ENCODE measurements around the gene PHACTR2. TPM values are rescaled to one million over a fixed set of nuclear protein-coding genes. Genes with fewer than 3 reads are reported as not detected.

Gene PHACTR2
- total and polyA plus RNA-seq, 10 of the 15 experiments (the other 5 are each of a cell fraction or from before 2014, with no cell fraction given): 1.4 to 19.1 (median 5.3) TPM

GRCh38 chr6:143698759-143699429, 21.1 kb downstream of the PHACTR2 start:
- RAD21 ChIA-PET (ENCODE audit: unreplicated experiment): no interaction called here
- no peaks in the 10 kb centered on the region for H4K20me1 ChIP-seq (ENCODE audit: control insufficient read depth, insufficient read depth)
- POLR2A ChIA-PET: no interaction called here
- intact Hi-C loops (cut with micrococcal nuclease; ENCODE audit: unreplicated experiment): no loop called here
- no peaks in the 10 kb centered on the region; a peak in 1 of 4 replicates for H3K27me3 ChIP-seq (replicated peaks in 1 of 2; ENCODE audit: control insufficient read depth in 2 of 2, insufficient read depth in 2 of 2, low read length in 1 of 2)
- no peak overlapping the region for H3K9ac ChIP-seq (ENCODE audit: control insufficient read depth, insufficient read depth, low read length)
- no peaks in the 10 kb centered on the region for H3K36me3 ChIP-seq (ENCODE audit: control insufficient read depth in 2 of 2, insufficient read depth in 2 of 2, low read length in 1 of 2)
- no peak for DNase-seq (ENCODE audit: low read depth, low spot score)
- peaks cover 6% of the 10 kb centered on the region; the same call in 1 of the 2 replicates for H3K4me1 ChIP-seq (ENCODE audit: control insufficient read depth, insufficient read depth, low read length)
- CTCF ChIA-PET: no interaction called here
- H2AFZ ChIP-seq (ENCODE audit: control insufficient read depth, low read depth, low read length): no peak overlapping the region
- H3K9me3 ChIP-seq (replicated peaks; ENCODE audit: control insufficient read depth, insufficient read depth, low read length): no peaks in the 10 kb centered on the region
- WGBS (ENCODE audit: insufficient coverage, insufficient replicate concordance, low lambda C conversion rate, missing lambda C conversion rate): 67% methylated on average over 8 of the region's 8 CpGs
- BruUV-seq (replicated peaks): no TSS peak
- no peaks in the 10 kb centered on the region for H3K79me2 ChIP-seq (ENCODE audit: control insufficient read depth, insufficient read depth, low read length)
- ATAC-seq: no peak
- H3K4me2 ChIP-seq (ENCODE audit: control insufficient read depth, insufficient read depth): no peak overlapping the region
- SMC1A ChIA-PET (ENCODE audit: uncharacterized antibody, unreplicated experiment): no interaction called here
- TF ChIP-seq TBL1XR1 (IDR thresholded peaks at IDR 0.05; ENCODE audit: low read depth, low read length) (no peak), IRF3 (IDR thresholded peaks at IDR 0.05) (no peak), ZBTB4 (CRISPR knock-in tag; IDR thresholded peaks at IDR 0.05) (no peak), CBX5 (IDR thresholded peaks at IDR 0.05; ENCODE audit: low read depth) (no peak), POLR2AphosphoS2 (IDR thresholded peaks at IDR 0.05; ENCODE audit: low read depth, low read length) (no peak), NKRF (conservative IDR thresholded peaks at IDR 0.05) (no peak), MXI1 (IDR thresholded peaks at IDR 0.05; ENCODE audit: low read depth, low read length) (no peak), PML (IDR thresholded peaks at IDR 0.05; ENCODE audit: low read length) (no peak), BMI1 (IDR thresholded peaks at IDR 0.05; ENCODE audit: borderline replicate concordance) (no peak)
- no peak overlapping the region for H3K4me3 ChIP-seq
- FAIRE-seq: no peak
- H3K27ac ChIP-seq (ENCODE audit: control insufficient read depth, insufficient read depth): no peak overlapping the region
- in situ Hi-C loops (cut with MboI): no loop called here
